Endothelial cell of umbilical vein (primary cell): Measurements from ENCODE around the gene GAD2. TPM values are rescaled to one million over a fixed set of nuclear protein-coding genes. Genes with fewer than 3 reads are reported as not detected.

Experiments
- BruUV-seq: library from RNA; stranded (reverse); fragments of 400-500 nt; replicated peaks from 2 replicates; lab custom pipeline; 2021; lab: Mats Ljungman, UMichigan
- CTCF ChIA-PET: fragments of 300-600, 350-600 bp; sonication (Branson Sonifier 250); formaldehyde crosslinking; loops from one replicate; lab custom pipeline; 2021; ENCODE audit warnings: antibody characterized with exemption, inconsistent platforms; lab: Charles Lee
- POLR2A ChIA-PET: fragments of 300-600, 350-600 bp; sonication (Branson Sonifier 250); formaldehyde crosslinking; loops from one replicate; lab custom pipeline; 2021; ENCODE audit warnings: antibody characterized with exemption, inconsistent platforms; lab: Charles Lee
- DNase-seq: peaks from one replicate; pipeline ENCODE4 v3.0.0-alpha.2; 2011; ENCODE audit warnings: low read depth, low spot score
- FAIRE-seq: peaks from 2 replicates; lab custom pipeline; 2011; peaks lifted over from hg19 to GRCh38; lab: Jason Lieb, UNC
- H2AFZ ChIP-seq: 2 replicates; pipeline ENCODE4 v1.6.0; 2012; ENCODE audit warnings: low read depth, low read length, control low read depth, inconsistent platforms
- H3K27ac ChIP-seq: 2 replicates; pipeline ENCODE4 v1.5.1; 2011; ENCODE audit warnings: low read depth, mild to moderate bottlenecking, control low read depth, low read length, moderate library complexity; ENCODE audit not compliant: insufficient read depth
- H3K27me3 ChIP-seq, 2 experiments: 2 replicates each; pipeline versions ENCODE4 v1.6.0 to v1.6.1; 2011; ENCODE audit warnings: low read length in 2 of 2, mixed read lengths in 1 of 2; ENCODE audit not compliant: control insufficient read depth in 2 of 2, insufficient read depth in 2 of 2
- H3K36me3 ChIP-seq, 2 experiments: 2 replicates in 1 of 2; 3 replicates in 1 of 2; pipeline ENCODE4 v1.5.1; 2011; ENCODE audit warnings: low read length in 2 of 2, mild to moderate bottlenecking in 1 of 2, moderate library complexity in 1 of 2; ENCODE audit not compliant: control insufficient read depth in 2 of 2, insufficient read depth in 2 of 2; ENCODE audit errors: extremely low read depth in 1 of 2
- H3K4me1 ChIP-seq: 3 replicates; pipeline ENCODE4 v1.5.1; 2011; ENCODE audit warnings: mild to moderate bottlenecking, low read length; ENCODE audit not compliant: control insufficient read depth, insufficient read depth; ENCODE audit errors: extremely low read depth
- H3K4me2 ChIP-seq: 2 replicates; pipeline ENCODE4 v1.6.1; 2011; ENCODE audit warnings: low read length, control low read depth, mixed read lengths; ENCODE audit not compliant: insufficient read depth
- H3K4me3 ChIP-seq, 3 experiments: fragments of 200-600 bp in 1 of 3; sonication (generic), shearing (Covaris generic) in 1 of 3; replicated peaks in 1 of 3; 2 replicates each; pipeline ENCODE4 v1.5.1; 2011 to 2016; ENCODE audit warnings: control low read depth in 3 of 3, low read length in 3 of 3, mild to moderate bottlenecking in 2 of 3, inconsistent platforms in 1 of 3, low read depth in 1 of 3, moderate library complexity in 1 of 3; ENCODE audit not compliant: insufficient read depth in 1 of 3
- H3K79me2 ChIP-seq: 2 replicates; pipeline ENCODE4 v1.6.0; 2012; ENCODE audit warnings: low read length, inconsistent platforms; ENCODE audit not compliant: control insufficient read depth, insufficient read depth
- H3K9ac ChIP-seq: replicated peaks from 2 replicates; pipeline ENCODE3; 2011; ENCODE audit warnings: low read length, control low read depth; ENCODE audit not compliant: insufficient read depth; ENCODE audit errors: extremely low read depth
- H3K9me1 ChIP-seq: replicated peaks from 3 replicates; pipeline ENCODE4 v1.6.0; 2011; ENCODE audit warnings: mild to moderate bottlenecking, low read length; ENCODE audit not compliant: control insufficient read depth, insufficient read depth; ENCODE audit errors: extremely low read depth
- H3K9me3 ChIP-seq: replicated peaks from 2 replicates; pipeline ENCODE4 v1.5.1; 2012; ENCODE audit warnings: low read length, inconsistent platforms; ENCODE audit not compliant: control insufficient read depth, insufficient read depth
- H4K20me1 ChIP-seq: replicated peaks from 2 replicates; pipeline ENCODE3; 2011; ENCODE audit warnings: mild to moderate bottlenecking, low read length; ENCODE audit not compliant: control insufficient read depth, insufficient read depth; ENCODE audit errors: extremely low read depth
- EZH2 ChIP-seq: IDR thresholded peaks from 2 replicates; pipeline ENCODE4 v1.6.1; 2012; ENCODE audit warnings: borderline replicate concordance, low read depth, mild to moderate bottlenecking, moderate library complexity, low read length, inconsistent platforms; ENCODE audit not compliant: severe bottlenecking
- FOS ChIP-seq: IDR thresholded peaks from 2 replicates; pipeline ENCODE4 v1.6.1; 2011; ENCODE audit warnings: mild to moderate bottlenecking, low read length, moderate library complexity, borderline replicate concordance; ENCODE audit not compliant: insufficient read depth
- GATA2 ChIP-seq: IDR thresholded peaks from 2 replicates; pipeline ENCODE4 v1.7.0; 2011; ENCODE audit warnings: low read depth, mild to moderate bottlenecking, moderate library complexity, mixed read lengths, low read length; ENCODE audit not compliant: insufficient read length, insufficient read depth
- JUN ChIP-seq: IDR thresholded peaks from 2 replicates; pipeline ENCODE4 v1.6.1; 2011; ENCODE audit warnings: borderline replicate concordance, low read depth; ENCODE audit not compliant: insufficient read length, insufficient read depth
- MYC ChIP-seq: IDR thresholded peaks from one replicate; pipeline ENCODE4 v1.6.1; 2011; ENCODE audit warnings: mild to moderate bottlenecking, low read depth, low read length
- POLR2A ChIP-seq: IDR thresholded peaks from 2 replicates; pipeline ENCODE4 v1.6.1; 2012; ENCODE audit warnings: low read depth, mild to moderate bottlenecking, control low read depth, low read length
- POLR2AphosphoS5 ChIP-seq: IDR thresholded peaks from 2 replicates; pipeline ENCODE4 v1.6.1; 2012; ENCODE audit warnings: low read depth, mild to moderate bottlenecking, control low read depth, low read length, moderate library complexity; ENCODE audit not compliant: insufficient read depth
- dilution Hi-C: fragments of 300-500 bp; cut with MboI; formaldehyde crosslinking; loops from one replicate; pipeline ENCODE4 v1.15.0; 2019; ENCODE audit warnings: low sequenced_read_pairs; ENCODE audit not compliant: extremely low pct_ligation_motif_present
- intact Hi-C: fragments of 100-400 bp; cut with micrococcal nuclease; formaldehyde crosslinking; loops from one replicate; pipeline ENCODE4 v1.10.0; 2022
- polyA plus RNA-seq, 4 experiments: library from polyadenylated mRNA; depleted of rRNA in 3 of 4; stranded (reverse) in 3 of 4; unstranded in 1 of 4; fragments of >200 nt; gene quantifications; 2 replicates each; pipeline versions ENCODE4 v1.2.1 to v1.2.3, GENCODE V29; 2011 to 2012; ENCODE audit warnings: missing spikeins in 1 of 4
- total RNA-seq: library from RNA; stranded (reverse); gene quantifications from 2 replicates; pipeline ENCODE4 v1.2.3, GENCODE V29; 2021
- TF ChIP-seq, protein P1 (sequence below), 2 donors: IDR thresholded peaks; 1 replicate in 1 of 2; 2 replicates in 1 of 2; pipeline ENCODE4 v1.5.1; 2011; ENCODE audit warnings: low read length in 2 of 2, mild to moderate bottlenecking in 2 of 2, moderate library complexity in 2 of 2, control low read depth in 1 of 2, inconsistent platforms in 1 of 2, low read depth in 1 of 2; ENCODE audit not compliant: insufficient read depth in 1 of 2; ENCODE audit errors: extremely low read depth in 1 of 2
- TF ChIP-seq, protein P2 (sequence below): IDR thresholded peaks from 2 replicates; pipeline ENCODE4 v1.6.1; 2011; ENCODE audit not compliant: insufficient read depth, insufficient read length

The GAD2 gene
- total and polyA plus RNA-seq, 2 donors (not counting 3 experiments of a cell fraction or from before 2014, with no cell fraction given): not detected

DNA sequence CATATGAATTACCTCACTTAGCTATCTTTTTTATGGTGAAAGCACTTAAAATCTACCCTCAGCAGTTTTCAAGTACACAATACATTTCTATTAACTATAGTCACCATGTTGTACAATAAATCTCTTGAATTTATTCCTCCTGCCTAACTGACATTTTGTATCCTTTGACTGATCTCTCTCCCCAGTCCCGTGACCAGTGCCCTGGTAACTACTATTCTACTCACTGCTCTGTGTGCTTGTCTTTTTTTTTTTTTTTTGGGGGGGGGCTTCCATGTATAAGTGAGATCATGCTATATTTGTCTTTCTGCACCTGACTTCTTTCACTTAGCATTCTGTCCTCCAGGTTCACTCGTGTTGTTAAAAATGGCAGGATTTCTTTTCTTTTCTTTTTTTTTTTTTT lies 11.4 kb upstream of the GAD2 start:
- H3K4me1 ChIP-seq: no peaks in the 10 kb centered on the region
- DNase-seq (no peak), FAIRE-seq (no peak)
- no peak overlapping the region for H3K4me3 ChIP-seq
- intact Hi-C loops: no loop called here
- no peaks in the 10 kb centered on the region for H3K9me3 ChIP-seq
- H2AFZ ChIP-seq: no peak overlapping the region
- H3K27me3 ChIP-seq: no peaks in the 10 kb centered on the region
- H3K79me2 ChIP-seq: no peaks in the 10 kb centered on the region
- TF ChIP-seq GATA2 (no peak), FOS (no peak), POLR2A (no peak), JUN (no peak), EZH2 (no peak), MYC (no peak), POLR2AphosphoS5 (no peak)
- TF ChIP-seq, protein P1, sequence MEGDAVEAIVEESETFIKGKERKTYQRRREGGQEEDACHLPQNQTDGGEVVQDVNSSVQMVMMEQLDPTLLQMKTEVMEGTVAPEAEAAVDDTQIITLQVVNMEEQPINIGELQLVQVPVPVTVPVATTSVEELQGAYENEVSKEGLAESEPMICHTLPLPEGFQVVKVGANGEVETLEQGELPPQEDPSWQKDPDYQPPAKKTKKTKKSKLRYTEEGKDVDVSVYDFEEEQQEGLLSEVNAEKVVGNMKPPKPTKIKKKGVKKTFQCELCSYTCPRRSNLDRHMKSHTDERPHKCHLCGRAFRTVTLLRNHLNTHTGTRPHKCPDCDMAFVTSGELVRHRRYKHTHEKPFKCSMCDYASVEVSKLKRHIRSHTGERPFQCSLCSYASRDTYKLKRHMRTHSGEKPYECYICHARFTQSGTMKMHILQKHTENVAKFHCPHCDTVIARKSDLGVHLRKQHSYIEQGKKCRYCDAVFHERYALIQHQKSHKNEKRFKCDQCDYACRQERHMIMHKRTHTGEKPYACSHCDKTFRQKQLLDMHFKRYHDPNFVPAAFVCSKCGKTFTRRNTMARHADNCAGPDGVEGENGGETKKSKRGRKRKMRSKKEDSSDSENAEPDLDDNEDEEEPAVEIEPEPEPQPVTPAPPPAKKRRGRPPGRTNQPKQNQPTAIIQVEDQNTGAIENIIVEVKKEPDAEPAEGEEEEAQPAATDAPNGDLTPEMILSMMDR (IDR thresholded peaks at IDR 0.05; ENCODE audit: extremely low read depth in 1 of 2, insufficient read depth in 1 of 2, low read depth in 1 of 2, low read length in 2 of 2): no peak
- TF ChIP-seq, protein P2, sequence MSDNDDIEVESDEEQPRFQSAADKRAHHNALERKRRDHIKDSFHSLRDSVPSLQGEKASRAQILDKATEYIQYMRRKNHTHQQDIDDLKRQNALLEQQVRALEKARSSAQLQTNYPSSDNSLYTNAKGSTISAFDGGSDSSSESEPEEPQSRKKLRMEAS: no peak
- no peak overlapping the region for H3K4me2 ChIP-seq
- H3K27ac ChIP-seq: no peak overlapping the region
- BruUV-seq: no TSS peak
- POLR2A ChIA-PET: no interaction called here
- CTCF ChIA-PET: no interaction called here
- no peak overlapping the region for H3K9ac ChIP-seq
- dilution Hi-C loops: no loop called here
- no peaks in the 10 kb centered on the region for H3K36me3 ChIP-seq
- no peaks in the 10 kb centered on the region for H3K9me1 ChIP-seq
- no peaks in the 10 kb centered on the region for H4K20me1 ChIP-seq
